ENCODE results near the gene GUSB.
"Not testable (repeated sequence)": the region's sequence is repeated elsewhere in the genome, so short reads cannot be mapped to it uniquely, and the experiment has no call there.

GUSB gene

DNA sequence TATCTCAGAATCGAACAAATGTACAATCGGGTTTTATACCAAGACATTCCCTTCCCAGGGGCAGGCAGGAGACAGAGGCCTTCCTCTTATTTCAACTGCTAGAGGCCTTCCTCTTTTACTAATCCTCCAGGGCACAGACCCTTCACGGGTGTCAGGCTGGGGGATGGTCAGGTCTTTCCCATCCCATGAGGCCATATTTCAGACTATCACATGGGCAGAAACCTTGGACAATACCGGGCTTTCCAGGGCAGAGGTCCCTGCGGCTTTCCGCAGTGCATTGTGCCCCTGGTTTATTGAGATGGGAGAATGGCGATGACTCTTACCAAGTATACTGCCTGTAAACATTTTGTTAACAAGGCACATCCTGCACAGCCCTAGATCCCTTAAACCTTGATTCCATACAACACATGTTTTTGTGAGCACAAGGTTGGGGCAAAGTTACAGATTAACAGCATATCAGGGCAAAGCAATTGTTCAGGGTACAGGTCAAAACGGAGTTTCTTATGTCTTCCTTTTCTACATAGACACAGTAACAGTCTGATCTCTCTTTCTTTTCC, 23.2 kb upstream of the GUSB start:
- DNase-seq; CTCF ChIA-PET; H3K36me3 ChIP-seq (ENCODE audit: control insufficient read depth in 4 of 4, insufficient read depth in 4 of 4, low read length in 3 of 4); H3K9me3 ChIP-seq (ENCODE audit: control extremely low read depth in 1 of 5, control insufficient read depth in 4 of 5, insufficient read depth in 2 of 5, low read depth in 1 of 5, low read length in 4 of 5); H3K27me3 ChIP-seq (replicated peaks in 2 of 5; ENCODE audit: control insufficient read depth in 4 of 5, insufficient read depth in 5 of 5, low read length in 4 of 5); POLR2A ChIA-PET; H3K4me1 ChIP-seq (ENCODE audit: control extremely low read depth in 1 of 4, control insufficient read depth in 4 of 4, insufficient read depth in 4 of 4, low read length in 3 of 4); H3K4me3 ChIP-seq (ENCODE audit: control insufficient read depth in 1 of 7, extremely low read depth in 1 of 7, insufficient read depth in 4 of 7, low read depth in 2 of 7, low read length in 6 of 7): not testable (repeated sequence)
- 86% methylated on average over 6 of the region's 8 CpGs for WGBS (ENCODE audit: insufficient coverage)
- peak overlapping the region in 1 of 2 experiments; percentile 19 for H3K27ac ChIP-seq (ENCODE audit: insufficient read depth in 1 of 2, low read depth in 1 of 2, low read length in 2 of 2, poor library complexity in 1 of 2, severe bottlenecking in 2 of 2)

DNA sequence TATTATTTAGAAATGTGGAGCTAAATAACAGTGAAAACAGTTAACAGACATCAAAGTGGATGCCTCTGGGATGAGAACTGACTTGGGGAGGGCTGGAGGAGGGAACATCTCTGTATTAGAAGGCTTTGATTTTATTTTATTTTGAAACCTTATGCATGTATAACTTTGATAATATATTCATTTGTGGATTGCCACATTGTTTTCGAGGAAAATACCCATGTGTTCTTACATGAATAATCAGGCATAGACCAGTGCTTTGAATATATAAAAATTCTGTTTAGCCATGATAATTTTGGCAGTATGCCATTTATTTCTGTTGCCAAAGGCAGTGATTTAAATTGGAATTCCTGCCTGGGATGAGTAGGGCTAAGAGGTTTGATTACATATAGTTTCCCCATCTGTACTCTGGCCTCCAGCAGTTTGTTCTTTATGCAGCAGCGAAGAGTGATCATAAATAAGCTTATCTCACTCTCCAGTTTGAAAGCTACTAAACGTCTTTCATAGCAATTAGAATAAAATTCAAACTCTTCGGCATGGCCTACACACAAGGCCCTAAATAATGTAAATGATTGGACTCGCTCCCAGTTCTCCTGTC, 18.9 kb upstream of the GUSB start:
- POLR2A ChIA-PET; H3K4me3 ChIP-seq (ENCODE audit: control insufficient read depth in 1 of 7, extremely low read depth in 1 of 7, insufficient read depth in 4 of 7, low read depth in 2 of 7, low read length in 6 of 7); H3K4me1 ChIP-seq (ENCODE audit: control extremely low read depth in 1 of 4, control insufficient read depth in 4 of 4, insufficient read depth in 4 of 4, low read length in 3 of 4); H3K27ac ChIP-seq (ENCODE audit: insufficient read depth in 1 of 2, low read depth in 1 of 2, low read length in 2 of 2, poor library complexity in 1 of 2, severe bottlenecking in 2 of 2); DNase-seq; H3K36me3 ChIP-seq (ENCODE audit: control insufficient read depth in 4 of 4, insufficient read depth in 4 of 4, low read length in 3 of 4); H3K27me3 ChIP-seq (replicated peaks in 2 of 5; ENCODE audit: control insufficient read depth in 4 of 5, insufficient read depth in 5 of 5, low read length in 4 of 5); CTCF ChIA-PET; H3K9me3 ChIP-seq (ENCODE audit: control extremely low read depth in 1 of 5, control insufficient read depth in 4 of 5, insufficient read depth in 2 of 5, low read depth in 1 of 5, low read length in 4 of 5): not testable (repeated sequence)
- no CpG with 5 or more reads among the region's 5 CpGs for WGBS (ENCODE audit: insufficient coverage)

DNA sequence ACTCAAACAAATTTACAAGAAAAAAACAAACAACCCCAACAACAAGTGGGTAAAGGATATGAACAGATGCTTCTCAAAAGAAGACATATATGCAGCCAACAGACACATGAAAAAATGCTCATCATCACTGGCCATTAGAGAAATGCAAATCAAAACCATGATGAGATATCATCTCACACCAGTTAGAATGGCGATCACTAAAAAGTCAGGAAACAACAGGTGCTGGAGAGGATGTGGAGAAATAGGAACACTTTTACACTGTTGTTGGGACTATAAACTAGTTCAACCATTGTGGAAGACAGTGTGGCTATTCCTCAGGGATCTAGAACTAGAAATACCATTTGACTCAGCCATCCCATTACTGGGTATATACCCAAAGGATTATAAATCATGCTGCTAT, 13.0 kb upstream of the GUSB start:
- H3K27me3 ChIP-seq (replicated peaks in 2 of 5; ENCODE audit: control insufficient read depth in 4 of 5, insufficient read depth in 5 of 5, low read length in 4 of 5); POLR2A ChIA-PET; H3K4me3 ChIP-seq (ENCODE audit: control insufficient read depth in 1 of 7, extremely low read depth in 1 of 7, insufficient read depth in 4 of 7, low read depth in 2 of 7, low read length in 6 of 7); H3K9me3 ChIP-seq (ENCODE audit: control extremely low read depth in 1 of 5, control insufficient read depth in 4 of 5, insufficient read depth in 2 of 5, low read depth in 1 of 5, low read length in 4 of 5); H3K4me1 ChIP-seq (ENCODE audit: control extremely low read depth in 1 of 4, control insufficient read depth in 4 of 4, insufficient read depth in 4 of 4, low read length in 3 of 4); CTCF ChIA-PET; H3K27ac ChIP-seq (ENCODE audit: insufficient read depth in 1 of 2, low read depth in 1 of 2, low read length in 2 of 2, poor library complexity in 1 of 2, severe bottlenecking in 2 of 2); H3K36me3 ChIP-seq (ENCODE audit: control insufficient read depth in 4 of 4, insufficient read depth in 4 of 4, low read length in 3 of 4); DNase-seq: not testable (repeated sequence)
- WGBS (ENCODE audit: insufficient coverage), result no CpG with 5 or more reads among the region's 1 CpG

DNA sequence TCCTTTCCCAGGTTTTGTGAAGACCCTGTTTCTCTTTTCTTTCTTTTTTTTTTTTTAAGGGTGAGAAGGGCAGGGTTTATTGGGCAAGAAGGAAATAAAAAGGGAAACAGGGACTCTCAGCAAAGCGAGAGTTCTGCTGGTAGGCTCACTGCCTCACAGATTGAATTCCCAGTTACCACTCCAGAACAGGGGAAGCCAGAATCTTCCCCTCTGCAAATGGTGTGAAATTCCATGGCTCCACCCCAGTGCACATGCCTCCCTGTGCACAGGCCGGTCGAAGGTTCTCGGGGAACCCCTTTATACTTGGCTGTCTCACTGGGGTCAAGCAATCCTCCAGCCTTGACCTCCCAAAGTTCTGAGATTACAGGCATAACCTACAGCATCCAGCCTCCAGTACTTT, 10.5 kb upstream of the GUSB start:
- no peak for DNase-seq
- WGBS (ENCODE audit: insufficient coverage), result 92% methylated on average over 4 of the region's 4 CpGs
- POLR2A ChIA-PET, result no interaction called here
- H3K4me1 ChIP-seq (ENCODE audit: control extremely low read depth in 1 of 4, control insufficient read depth in 4 of 4, insufficient read depth in 4 of 4, low read length in 3 of 4), result peaks cover 0 to 3% (median 1%) of the 10 kb centered on the region in 4 experiments
- H3K9me3 ChIP-seq (ENCODE audit: control extremely low read depth in 1 of 5, control insufficient read depth in 4 of 5, insufficient read depth in 2 of 5, low read depth in 1 of 5, low read length in 4 of 5), result no peaks in the 10 kb centered on the region
- CTCF ChIA-PET, result no interaction called here
- H3K36me3 ChIP-seq (ENCODE audit: control insufficient read depth in 4 of 4, insufficient read depth in 4 of 4, low read length in 3 of 4), result no peaks in the 10 kb centered on the region
- no peak overlapping the region for H3K27ac ChIP-seq (ENCODE audit: insufficient read depth in 1 of 2, low read depth in 1 of 2, low read length in 2 of 2, poor library complexity in 1 of 2, severe bottlenecking in 2 of 2)
- no peak overlapping the region for H3K4me3 ChIP-seq (ENCODE audit: control insufficient read depth in 1 of 7, extremely low read depth in 1 of 7, insufficient read depth in 4 of 7, low read depth in 2 of 7, low read length in 6 of 7)
- H3K27me3 ChIP-seq (replicated peaks in 2 of 5; ENCODE audit: control insufficient read depth in 4 of 5, insufficient read depth in 5 of 5, low read length in 4 of 5), result no peaks in the 10 kb centered on the region

DNA sequence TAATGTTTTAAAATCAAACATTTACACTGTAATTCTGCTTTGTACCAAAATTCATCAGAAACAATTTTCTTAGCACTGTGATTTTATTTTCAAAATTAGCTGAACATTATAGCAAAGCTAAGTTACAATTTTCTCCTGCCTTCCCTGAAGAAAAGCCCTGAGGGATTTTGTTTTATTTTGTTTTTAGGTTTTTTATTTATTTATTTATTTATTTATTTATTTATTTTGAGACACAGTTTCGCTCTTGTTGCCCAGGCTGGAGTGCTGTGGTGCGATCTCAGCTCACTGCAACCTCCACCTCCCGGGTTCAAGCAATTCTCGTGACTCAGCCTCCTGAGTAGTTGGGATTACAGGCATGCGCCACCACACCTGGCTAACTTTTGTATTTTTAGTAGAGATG, 9.8 kb upstream of the GUSB start:
- H3K27me3 ChIP-seq (replicated peaks in 2 of 5; ENCODE audit: control insufficient read depth in 4 of 5, insufficient read depth in 5 of 5, low read length in 4 of 5); H3K27ac ChIP-seq (ENCODE audit: insufficient read depth in 1 of 2, low read depth in 1 of 2, low read length in 2 of 2, poor library complexity in 1 of 2, severe bottlenecking in 2 of 2); CTCF ChIA-PET; H3K4me1 ChIP-seq (ENCODE audit: control extremely low read depth in 1 of 4, control insufficient read depth in 4 of 4, insufficient read depth in 4 of 4, low read length in 3 of 4); H3K36me3 ChIP-seq (ENCODE audit: control insufficient read depth in 4 of 4, insufficient read depth in 4 of 4, low read length in 3 of 4); H3K4me3 ChIP-seq (ENCODE audit: control insufficient read depth in 1 of 7, extremely low read depth in 1 of 7, insufficient read depth in 4 of 7, low read depth in 2 of 7, low read length in 6 of 7); DNase-seq; H3K9me3 ChIP-seq (ENCODE audit: control extremely low read depth in 1 of 5, control insufficient read depth in 4 of 5, insufficient read depth in 2 of 5, low read depth in 1 of 5, low read length in 4 of 5): not testable (repeated sequence)
- POLR2A ChIA-PET, result interaction anchor here (0.9 kb wide), 1 partner anchor 9 kb away, joined by 4 read pairs; the partner anchor contains the start of gene GUSB
- 100% methylated on average over 4 of the region's 5 CpGs for WGBS (ENCODE audit: insufficient coverage)

DNA sequence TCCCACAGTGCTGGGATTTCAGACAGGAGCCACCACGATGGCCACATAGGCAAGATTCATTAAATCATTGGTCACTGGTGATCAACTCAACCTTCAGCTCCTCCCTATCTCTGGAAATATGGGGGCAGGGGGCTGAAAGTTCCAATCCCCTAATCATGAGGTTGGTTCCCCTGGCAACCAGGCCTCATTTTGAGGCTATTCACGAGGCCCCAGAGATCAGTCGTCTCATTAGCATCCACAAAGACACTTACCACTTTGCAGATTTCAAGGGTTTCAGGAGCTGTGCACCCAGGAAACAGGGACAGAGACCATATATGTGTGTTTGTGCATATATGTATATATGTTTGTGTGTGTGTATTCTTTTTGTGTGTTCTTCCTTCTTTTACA, 7.7 kb upstream of the GUSB start:
- ChIA-PET POLR2A (interaction anchor here (0.6 kb wide), 1 partner anchor 150 kb away, joined by 3 read pairs; no protein-coding TSS in a partner anchor), CTCF (no interaction called here)
- H3K4me3 ChIP-seq (ENCODE audit: control insufficient read depth in 1 of 7, extremely low read depth in 1 of 7, insufficient read depth in 4 of 7, low read depth in 2 of 7, low read length in 6 of 7), result no peak overlapping the region
- no peaks in the 10 kb centered on the region for H3K27me3 ChIP-seq (replicated peaks in 2 of 5; ENCODE audit: control insufficient read depth in 4 of 5, insufficient read depth in 5 of 5, low read length in 4 of 5)
- DNase-seq, result no peak
- no peaks in the 10 kb centered on the region for H3K9me3 ChIP-seq (ENCODE audit: control extremely low read depth in 1 of 5, control insufficient read depth in 4 of 5, insufficient read depth in 2 of 5, low read depth in 1 of 5, low read length in 4 of 5)
- no peak overlapping the region for H3K27ac ChIP-seq (ENCODE audit: insufficient read depth in 1 of 2, low read depth in 1 of 2, low read length in 2 of 2, poor library complexity in 1 of 2, severe bottlenecking in 2 of 2)
- H3K36me3 ChIP-seq (ENCODE audit: control insufficient read depth in 4 of 4, insufficient read depth in 4 of 4, low read length in 3 of 4), result no peaks in the 10 kb centered on the region
- 100% methylated on average over 3 of the region's 3 CpGs for WGBS (ENCODE audit: insufficient coverage)
- H3K4me1 ChIP-seq (ENCODE audit: control extremely low read depth in 1 of 4, control insufficient read depth in 4 of 4, insufficient read depth in 4 of 4, low read length in 3 of 4), result peaks cover 0 to 3% (median 1%) of the 10 kb centered on the region in 4 experiments

DNA sequence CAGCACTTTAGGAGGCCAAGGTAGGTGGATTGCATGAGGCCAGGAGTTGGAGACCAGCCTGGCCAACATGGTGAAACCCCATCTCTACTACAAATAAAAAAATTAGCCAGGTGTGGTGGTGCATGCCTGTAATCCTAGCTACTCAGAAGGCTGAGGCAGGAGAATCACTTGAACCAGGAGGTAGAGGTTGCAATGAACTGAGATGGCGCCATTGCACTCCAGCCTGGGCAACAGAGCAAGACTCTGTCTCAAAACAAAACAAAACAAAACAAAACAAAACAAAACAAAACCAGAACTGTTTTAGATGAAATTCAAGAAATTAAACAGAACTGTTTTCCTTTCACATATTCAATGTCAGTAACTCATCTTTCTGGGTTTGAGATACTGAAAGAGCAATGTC, 6.5 kb upstream of the GUSB start:
- H3K4me1 ChIP-seq (ENCODE audit: control extremely low read depth in 1 of 4, control insufficient read depth in 4 of 4, insufficient read depth in 4 of 4, low read length in 3 of 4); H3K27me3 ChIP-seq (replicated peaks in 2 of 5; ENCODE audit: control insufficient read depth in 4 of 5, insufficient read depth in 5 of 5, low read length in 4 of 5); H3K4me3 ChIP-seq (ENCODE audit: control insufficient read depth in 1 of 7, extremely low read depth in 1 of 7, insufficient read depth in 4 of 7, low read depth in 2 of 7, low read length in 6 of 7); H3K36me3 ChIP-seq (ENCODE audit: control insufficient read depth in 4 of 4, insufficient read depth in 4 of 4, low read length in 3 of 4); POLR2A ChIA-PET; DNase-seq; CTCF ChIA-PET; H3K9me3 ChIP-seq (ENCODE audit: control extremely low read depth in 1 of 5, control insufficient read depth in 4 of 5, insufficient read depth in 2 of 5, low read depth in 1 of 5, low read length in 4 of 5); H3K27ac ChIP-seq (ENCODE audit: insufficient read depth in 1 of 2, low read depth in 1 of 2, low read length in 2 of 2, poor library complexity in 1 of 2, severe bottlenecking in 2 of 2): not testable (repeated sequence)
- WGBS (ENCODE audit: insufficient coverage), result no CpG with 5 or more reads among the region's 1 CpG

All from common myeloid progenitor, CD34-positive (primary cell).